ENCODE data around the gene PRR3. TPM values are rescaled to one million over a fixed set of nuclear protein-coding genes. Genes with fewer than 3 reads are reported as not detected.
"Not testable (repeated sequence)": the region's sequence is repeated elsewhere in the genome, so short reads cannot be mapped to it uniquely, and the experiment has no call there.

The PRR3 gene
- polyA plus RNA-seq, 3 donors: 2.8 to 7.1 (median 3.6) TPM

- H3K27me3 Mint-ChIP-seq (ENCODE audit: low read depth in 3 of 3); H3K36me3 ChIP-seq (replicated peaks in 1 of 2; ENCODE audit: control insufficient read depth in 1 of 2, insufficient read depth in 2 of 2, low read length in 2 of 2); H3K27me3 ChIP-seq (ENCODE audit: control insufficient read depth in 2 of 2, insufficient read depth in 2 of 2, low read length in 2 of 2); H3K79me2 ChIP-seq (ENCODE audit: insufficient read depth, low read length); DNase-seq; H3K9ac ChIP-seq (ENCODE audit: insufficient read depth, low read length, poor library complexity, severe bottlenecking); H3K4me3 ChIP-seq (replicated peaks in 1 of 3; ENCODE audit: low read depth in 2 of 3, low read length in 3 of 3); H3K36me3 Mint-ChIP-seq; H3K9me3 ChIP-seq (replicated peaks in 1 of 2; ENCODE audit: control insufficient read depth in 1 of 2, insufficient read depth in 1 of 2, low read length in 2 of 2); H3K4me2 ChIP-seq (replicated peaks; ENCODE audit: extremely low read depth, low read length, poor library complexity, severe bottlenecking); H3K27ac ChIP-seq (ENCODE audit: low read depth in 1 of 2, low read length in 2 of 2); H4K20me1 ChIP-seq (ENCODE audit: insufficient read depth, low read length); intact Hi-C loops (cut with micrococcal nuclease); H3K4me3 Mint-ChIP-seq: not testable (repeated sequence)
- peaks cover 36% of the 10 kb centered on the region for H3K4me1 Mint-ChIP-seq
- H3K9me3 Mint-ChIP-seq: peaks cover 2 to 14% (median 6%) of the 10 kb centered on the region in 7 donors
- 46% methylated on average over 6 of the region's 19 CpGs for WGBS (ENCODE audit: insufficient coverage)
- H3K4me1 ChIP-seq (ENCODE audit: control insufficient read depth in 1 of 2, insufficient read depth in 2 of 2, low read length in 2 of 2): peaks cover 25 to 34% of the 10 kb centered on the region in 2 donors
- peak overlapping the region in 2 of 7 donors; percentile 43 to 78 for H3K27ac Mint-ChIP-seq
- H2AFZ ChIP-seq (ENCODE audit: insufficient read depth, low read depth, low read length, poor library complexity, severe bottlenecking): peak overlapping the region; percentile 41
Measured at GRCh38 chr6:30518505-30519145, 38.5 kb upstream of the PRR3 start.

DNA sequence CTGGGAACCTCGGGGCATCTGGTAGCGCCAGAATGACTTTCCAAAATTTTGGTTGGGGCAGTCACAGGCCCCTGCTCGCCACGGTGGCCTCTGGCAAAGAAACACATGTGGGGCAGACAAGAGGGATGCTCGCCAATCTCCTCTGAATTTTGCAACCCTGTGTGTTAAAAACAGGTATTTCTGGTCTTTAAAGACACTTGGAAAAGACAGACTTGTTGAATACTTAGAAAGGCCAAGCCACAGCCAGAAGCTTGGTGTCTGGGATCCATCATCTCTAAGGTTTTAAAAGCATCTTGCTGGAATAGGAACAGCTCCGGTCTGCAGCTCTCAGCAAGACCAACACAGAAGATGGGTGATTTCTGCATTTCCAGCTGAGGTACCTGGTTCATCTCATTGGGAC is 36.6 kb upstream of the PRR3 start:
- Histone ChIP-seq H3K9me3 (replicated peaks in 1 of 2; ENCODE audit: control insufficient read depth in 1 of 2, insufficient read depth in 1 of 2, low read length in 2 of 2) (peaks cover 0 to 3% of the 10 kb centered on the region in 2 donors), H3K36me3 (replicated peaks in 1 of 2; ENCODE audit: control insufficient read depth in 1 of 2, insufficient read depth in 2 of 2, low read length in 2 of 2) (no peaks in the 10 kb centered on the region), H3K4me1 (ENCODE audit: control insufficient read depth in 1 of 2, insufficient read depth in 2 of 2, low read length in 2 of 2) (peaks cover 15 to 21% of the 10 kb centered on the region in 2 donors), H2AFZ (ENCODE audit: insufficient read depth, low read depth, low read length, poor library complexity, severe bottlenecking) (no peak overlapping the region), H3K4me2 (replicated peaks; ENCODE audit: extremely low read depth, low read length, poor library complexity, severe bottlenecking) (no peak overlapping the region), H3K79me2 (ENCODE audit: insufficient read depth, low read length) (no peaks in the 10 kb centered on the region), H4K20me1 (ENCODE audit: insufficient read depth, low read length) (no peaks in the 10 kb centered on the region), H3K4me3 (replicated peaks in 1 of 3; ENCODE audit: low read depth in 2 of 3, low read length in 3 of 3) (no peak overlapping the region), H3K27me3 (ENCODE audit: control insufficient read depth in 2 of 2, insufficient read depth in 2 of 2, low read length in 2 of 2) (no peaks in the 10 kb centered on the region), H3K9ac (ENCODE audit: insufficient read depth, low read length, poor library complexity, severe bottlenecking) (no peak overlapping the region), H3K27ac (ENCODE audit: low read depth in 1 of 2, low read length in 2 of 2) (no peak overlapping the region)
- Mint-ChIP-seq H3K27ac (no peak overlapping the region), H3K4me3 (no peak overlapping the region), H3K36me3 (no peaks in the 10 kb centered on the region), H3K9me3 (peaks cover 2 to 14% (median 6%) of the 10 kb centered on the region in 7 donors), H3K27me3 (ENCODE audit: low read depth in 3 of 3) (peaks cover 0 to 3% (median 0%) of the 10 kb centered on the region in 3 donors), H3K4me1 (peaks cover 38% of the 10 kb centered on the region)
- no peak for TF ChIP-seq CTCF (IDR thresholded peaks at IDR 0.05)
- DNase-seq: no peak
- WGBS (ENCODE audit: insufficient coverage): 100% methylated on average over 5 of the region's 6 CpGs
- intact Hi-C loops (cut with micrococcal nuclease): no loop called here

DNA sequence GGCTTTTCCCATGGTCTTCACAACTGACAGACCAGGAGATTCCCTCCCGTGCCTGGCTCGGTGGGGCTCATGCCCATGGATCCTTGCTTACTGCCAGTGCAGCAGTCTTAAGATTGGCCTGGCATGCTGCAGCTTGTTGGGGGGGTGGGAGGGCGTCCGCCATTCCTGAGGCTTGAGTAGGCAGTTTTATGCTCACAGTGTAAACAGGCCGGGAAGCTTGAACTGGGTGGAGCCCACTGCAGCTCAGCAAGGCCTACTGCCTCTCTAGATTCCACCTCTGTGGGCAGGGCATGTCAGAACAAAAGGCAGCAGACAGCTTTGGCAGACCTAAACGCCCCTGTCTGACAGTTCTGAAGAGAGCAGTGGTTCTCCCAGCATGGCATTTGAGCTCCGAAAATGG is 36.0 kb upstream of the PRR3 start:
- H3K4me3 Mint-ChIP-seq; H3K36me3 Mint-ChIP-seq; intact Hi-C loops (cut with micrococcal nuclease); DNase-seq; H3K4me2 ChIP-seq (replicated peaks; ENCODE audit: extremely low read depth, low read length, poor library complexity, severe bottlenecking); H3K27ac Mint-ChIP-seq; H2AFZ ChIP-seq (ENCODE audit: insufficient read depth, low read depth, low read length, poor library complexity, severe bottlenecking); H3K9me3 ChIP-seq (replicated peaks in 1 of 2; ENCODE audit: control insufficient read depth in 1 of 2, insufficient read depth in 1 of 2, low read length in 2 of 2); H3K27me3 Mint-ChIP-seq (ENCODE audit: low read depth in 3 of 3); H3K4me3 ChIP-seq (replicated peaks in 1 of 3; ENCODE audit: low read depth in 2 of 3, low read length in 3 of 3); H3K36me3 ChIP-seq (replicated peaks in 1 of 2; ENCODE audit: control insufficient read depth in 1 of 2, insufficient read depth in 2 of 2, low read length in 2 of 2); H3K27me3 ChIP-seq (ENCODE audit: control insufficient read depth in 2 of 2, insufficient read depth in 2 of 2, low read length in 2 of 2); H3K79me2 ChIP-seq (ENCODE audit: insufficient read depth, low read length); H4K20me1 ChIP-seq (ENCODE audit: insufficient read depth, low read length); H3K27ac ChIP-seq (ENCODE audit: low read depth in 1 of 2, low read length in 2 of 2); H3K9ac ChIP-seq (ENCODE audit: insufficient read depth, low read length, poor library complexity, severe bottlenecking): not testable (repeated sequence)
- H3K4me1 ChIP-seq (ENCODE audit: control insufficient read depth in 1 of 2, insufficient read depth in 2 of 2, low read length in 2 of 2): peaks cover 10 to 16% of the 10 kb centered on the region in 2 donors
- WGBS (ENCODE audit: insufficient coverage): 93% methylated on average over 7 of the region's 7 CpGs
- Mint-ChIP-seq H3K9me3 (peaks cover 2 to 14% (median 6%) of the 10 kb centered on the region in 7 donors), H3K4me1 (peaks cover 40% of the 10 kb centered on the region)

GRCh38 chr6:30521952-30522351 is 35.1 kb upstream of the PRR3 start:
- WGBS (ENCODE audit: insufficient coverage): 90% methylated on average over 2 of the region's 5 CpGs

More at GRCh38 chr6:30521952-30522351, 35.1 kb upstream of the PRR3 start:
- H3K27ac ChIP-seq (ENCODE audit: low read depth in 1 of 2, low read length in 2 of 2); H3K4me1 ChIP-seq (ENCODE audit: control insufficient read depth in 1 of 2, insufficient read depth in 2 of 2, low read length in 2 of 2); H3K27me3 Mint-ChIP-seq (ENCODE audit: low read depth in 3 of 3); intact Hi-C loops (cut with micrococcal nuclease); H2AFZ ChIP-seq (ENCODE audit: insufficient read depth, low read depth, low read length, poor library complexity, severe bottlenecking); H3K4me2 ChIP-seq (replicated peaks; ENCODE audit: extremely low read depth, low read length, poor library complexity, severe bottlenecking); H3K9ac ChIP-seq (ENCODE audit: insufficient read depth, low read length, poor library complexity, severe bottlenecking); H3K27me3 ChIP-seq (ENCODE audit: control insufficient read depth in 2 of 2, insufficient read depth in 2 of 2, low read length in 2 of 2); H3K36me3 ChIP-seq (replicated peaks in 1 of 2; ENCODE audit: control insufficient read depth in 1 of 2, insufficient read depth in 2 of 2, low read length in 2 of 2); H3K4me3 ChIP-seq (replicated peaks in 1 of 3; ENCODE audit: low read depth in 2 of 3, low read length in 3 of 3); H3K27ac Mint-ChIP-seq; H3K4me3 Mint-ChIP-seq; H3K79me2 ChIP-seq (ENCODE audit: insufficient read depth, low read length); H3K9me3 ChIP-seq (replicated peaks in 1 of 2; ENCODE audit: control insufficient read depth in 1 of 2, insufficient read depth in 1 of 2, low read length in 2 of 2); H3K36me3 Mint-ChIP-seq; H4K20me1 ChIP-seq (ENCODE audit: insufficient read depth, low read length); DNase-seq: not testable (repeated sequence)
- H3K4me1 Mint-ChIP-seq: peaks cover 36% of the 10 kb centered on the region
- peaks cover 2 to 14% (median 6%) of the 10 kb centered on the region in 7 donors for H3K9me3 Mint-ChIP-seq

Measured in CD14-positive monocyte (primary cell).